ENCODE results near the gene PRR12. TPM values are rescaled to one million over a fixed set of nuclear protein-coding genes. Genes with fewer than 3 reads are reported as not detected.

The PRR12 gene
- total RNA-seq, 1 donor from 2014 or later = 7.8 TPM

GRCh38 chr19:49599378-49600295 is 8.7 kb downstream of the PRR12 start:
- no peak for TF ChIP-seq CTCF (conservative IDR thresholded peaks at IDR 0.05; ENCODE audit: low read depth, low read length)
- no peak for DNase-seq (ENCODE audit: low read depth)
- H3K4me3 ChIP-seq (ENCODE audit: low read depth, low read length) = no peak overlapping the region

- no peak for DNase-seq (ENCODE audit: low read depth)
- no peak overlapping the region for H3K4me3 ChIP-seq (ENCODE audit: low read depth, low read length)
- TF ChIP-seq CTCF (conservative IDR thresholded peaks at IDR 0.05; ENCODE audit: low read depth, low read length) = no peak
Measured at GRCh38 chr19:49601482-49602038, 10.6 kb downstream of the PRR12 start.

- TF ChIP-seq CTCF (conservative IDR thresholded peaks at IDR 0.05; ENCODE audit: low read depth, low read length) = no peak
- no peak for DNase-seq (ENCODE audit: low read depth)
- H3K4me3 ChIP-seq (ENCODE audit: low read depth, low read length) = no peak overlapping the region
Measured at GRCh38 chr19:49602806-49603205, 11.8 kb downstream of the PRR12 start.

GRCh38 chr19:49605605-49606004 is 14.6 kb downstream of the PRR12 start:
- H3K4me3 ChIP-seq (ENCODE audit: low read depth, low read length) = no peak overlapping the region
- no peak for DNase-seq (ENCODE audit: low read depth)
- no peak for TF ChIP-seq CTCF (conservative IDR thresholded peaks at IDR 0.05; ENCODE audit: low read depth, low read length)

- no peak for DNase-seq (ENCODE audit: low read depth)
- TF ChIP-seq CTCF (conservative IDR thresholded peaks at IDR 0.05; ENCODE audit: low read depth, low read length) = no peak
Measured at GRCh38 chr19:49609499-49610092, 18.6 kb downstream of the PRR12 start.

GRCh38 chr19:49613374-49613773 is 22.4 kb downstream of the PRR12 start:
- H3K4me3 ChIP-seq (ENCODE audit: low read depth, low read length) = no peak overlapping the region
- no peak for TF ChIP-seq CTCF (conservative IDR thresholded peaks at IDR 0.05; ENCODE audit: low read depth, low read length)
- no peak for DNase-seq (ENCODE audit: low read depth)

More at GRCh38 chr19:49609499-49610092, 18.6 kb downstream of the PRR12 start:
- H3K4me3 ChIP-seq (ENCODE audit: low read depth, low read length) = no peak overlapping the region

All from epithelial cell of proximal tubule (primary cell).